ENCODE data around the gene AFAP1L2.
A peak's percentile ranks its signal among the peaks of the same experiment; 100 is the strongest.

The AFAP1L2 gene

DNA sequence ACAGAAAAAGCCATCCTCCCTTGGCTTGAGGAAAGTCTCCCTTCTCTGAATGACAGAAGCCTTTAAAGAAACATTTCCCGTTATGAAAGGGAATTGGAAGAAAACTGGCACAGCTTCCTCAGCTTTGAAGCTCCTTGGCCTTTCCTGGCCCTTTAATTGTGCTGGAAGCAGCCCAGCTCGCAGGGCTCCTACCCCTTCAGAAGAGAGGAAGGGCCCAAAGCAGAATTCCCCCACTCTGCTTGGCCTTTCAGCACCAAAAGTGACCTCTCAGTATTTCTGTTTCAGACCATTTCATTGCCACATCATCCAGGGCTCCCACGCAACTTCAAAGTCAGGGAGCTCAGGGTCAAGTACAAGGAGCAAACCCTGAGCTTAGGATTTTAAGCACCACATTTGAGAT is 4.2 kb downstream of the AFAP1L2 start:
- Mint-ChIP-seq H3K4me3 (no peak overlapping the region), H3K4me1 (peaks cover 27% of the 10 kb centered on the region), H3K27me3 (peaks cover 96% of the 10 kb centered on the region), H3K9me3 (no peaks in the 10 kb centered on the region), H3K27ac (no peak overlapping the region), H3K36me3 (no peaks in the 10 kb centered on the region)
- no peak for ATAC-seq

DNA sequence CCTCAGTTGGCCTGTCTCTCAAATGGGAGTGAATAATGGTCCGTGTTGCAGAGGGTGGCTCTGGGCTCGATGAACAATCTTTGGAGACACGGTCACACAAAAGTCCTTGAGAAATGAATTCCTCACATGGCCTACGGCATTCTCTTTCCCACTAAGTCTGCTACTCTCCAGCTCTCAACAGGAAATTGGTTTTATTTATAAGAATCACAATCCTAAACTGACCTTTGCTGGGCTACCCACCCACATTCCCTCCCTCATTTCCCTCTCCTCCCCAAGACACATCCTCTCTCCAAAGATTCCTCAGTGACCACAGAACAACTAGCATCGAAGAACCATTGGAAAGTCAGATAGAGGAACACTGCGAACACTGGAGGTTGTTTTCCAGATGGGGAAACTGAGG is 4.7 kb downstream of the AFAP1L2 start:
- Mint-ChIP-seq H3K4me3 (no peak overlapping the region), H3K27ac (no peak overlapping the region), H3K36me3 (no peaks in the 10 kb centered on the region), H3K4me1 (peaks cover 23% of the 10 kb centered on the region), H3K27me3 (peaks cover 96% of the 10 kb centered on the region), H3K9me3 (no peaks in the 10 kb centered on the region)
- no peak for ATAC-seq

DNA sequence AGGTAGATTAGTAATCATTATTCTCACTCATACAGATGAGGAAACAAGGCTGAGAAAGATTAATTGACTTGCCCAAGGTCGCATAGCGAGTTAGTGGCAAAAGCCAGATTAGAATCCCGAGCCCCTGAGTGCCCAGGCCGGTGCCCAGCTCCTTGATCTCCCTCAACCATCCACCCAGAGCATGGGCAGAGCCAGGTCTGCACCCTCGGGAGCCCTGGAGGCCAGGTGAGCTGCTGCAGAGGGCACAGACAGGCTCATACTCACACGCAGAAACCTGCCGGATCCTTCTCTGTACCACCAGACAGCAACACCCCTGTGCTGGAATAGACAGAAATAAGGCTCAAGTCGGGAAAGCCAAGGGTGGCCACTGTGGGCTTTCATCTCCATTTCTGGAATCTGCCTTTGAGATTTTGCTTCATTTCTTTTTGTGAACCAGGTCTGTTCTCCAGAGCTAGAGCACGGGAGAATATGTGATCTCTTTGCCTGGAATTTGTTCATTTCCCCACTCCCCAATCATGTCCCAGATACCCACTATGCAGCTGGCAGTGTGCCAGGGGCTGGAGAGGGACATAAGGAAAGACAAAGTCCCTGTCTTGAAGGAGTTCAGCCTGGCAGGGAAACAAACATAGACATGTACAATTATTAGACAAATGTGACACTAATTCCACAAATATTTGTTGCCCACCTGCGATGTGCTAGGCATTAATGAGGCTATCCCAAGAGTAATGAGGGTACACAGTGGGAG is 5.5 kb downstream of the AFAP1L2 start:
- Mint-ChIP-seq H3K9me3 (no peaks in the 10 kb centered on the region), H3K4me3 (no peak overlapping the region), H3K36me3 (no peaks in the 10 kb centered on the region), H3K27ac (no peak overlapping the region), H3K27me3 (peaks cover 96% of the 10 kb centered on the region), H3K4me1 (peaks cover 16% of the 10 kb centered on the region)
- ATAC-seq: no peak

DNA sequence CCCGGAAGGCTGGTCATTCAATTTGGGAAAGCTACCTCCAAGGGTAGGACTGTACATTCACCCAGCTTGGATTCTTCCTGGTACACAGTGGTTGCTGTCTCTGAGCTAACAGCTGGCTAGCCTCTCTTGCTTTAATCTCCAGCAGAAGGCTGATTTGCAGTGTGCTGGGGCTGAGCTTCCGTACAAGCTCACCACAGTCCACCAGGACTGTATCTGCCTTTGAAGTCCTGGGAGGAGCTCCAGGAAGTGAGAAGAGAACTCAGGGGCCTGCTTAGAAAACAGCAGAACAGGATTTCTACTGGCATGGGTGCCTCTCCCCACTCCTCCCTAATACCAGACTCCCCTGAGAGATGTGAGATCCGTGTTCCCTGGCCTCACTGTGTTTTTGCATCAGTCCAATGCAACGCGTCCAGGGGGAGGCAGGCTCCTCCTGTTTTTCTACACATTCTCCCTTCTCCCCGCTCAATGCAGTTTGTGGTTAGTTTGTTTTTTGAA is 6.6 kb downstream of the AFAP1L2 start:
- Mint-ChIP-seq H3K36me3 (no peaks in the 10 kb centered on the region), H3K27me3 (peaks cover 95% of the 10 kb centered on the region), H3K4me3 (no peak overlapping the region), H3K27ac (no peak overlapping the region), H3K4me1 (peaks cover 9% of the 10 kb centered on the region), H3K9me3 (no peaks in the 10 kb centered on the region)
- no peak for ATAC-seq

DNA sequence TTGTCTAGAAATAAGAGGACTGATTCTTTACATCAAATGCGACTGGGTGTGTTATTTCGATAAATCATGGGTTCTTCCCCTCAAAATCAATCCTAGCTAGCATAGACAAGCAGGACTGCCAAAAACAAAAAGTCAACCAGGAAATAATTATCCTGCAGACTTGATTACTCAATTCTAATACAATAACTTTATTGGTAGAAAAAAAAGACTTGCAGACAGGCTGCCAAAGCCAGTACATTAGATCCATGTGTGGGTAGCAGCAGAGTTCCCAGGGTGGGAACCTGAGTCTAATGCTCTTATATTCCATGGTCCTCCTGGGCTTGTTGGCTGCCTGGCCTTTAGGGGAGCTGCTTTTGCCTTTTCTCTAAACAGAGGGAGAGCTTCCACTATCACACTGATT is 7.8 kb downstream of the AFAP1L2 start:
- Mint-ChIP-seq H3K4me1 (peaks cover 7% of the 10 kb centered on the region), H3K27ac (no peak overlapping the region), H3K9me3 (no peaks in the 10 kb centered on the region), H3K36me3 (no peaks in the 10 kb centered on the region), H3K27me3 (peaks cover 83% of the 10 kb centered on the region), H3K4me3 (no peak overlapping the region)
- no peak for ATAC-seq

DNA sequence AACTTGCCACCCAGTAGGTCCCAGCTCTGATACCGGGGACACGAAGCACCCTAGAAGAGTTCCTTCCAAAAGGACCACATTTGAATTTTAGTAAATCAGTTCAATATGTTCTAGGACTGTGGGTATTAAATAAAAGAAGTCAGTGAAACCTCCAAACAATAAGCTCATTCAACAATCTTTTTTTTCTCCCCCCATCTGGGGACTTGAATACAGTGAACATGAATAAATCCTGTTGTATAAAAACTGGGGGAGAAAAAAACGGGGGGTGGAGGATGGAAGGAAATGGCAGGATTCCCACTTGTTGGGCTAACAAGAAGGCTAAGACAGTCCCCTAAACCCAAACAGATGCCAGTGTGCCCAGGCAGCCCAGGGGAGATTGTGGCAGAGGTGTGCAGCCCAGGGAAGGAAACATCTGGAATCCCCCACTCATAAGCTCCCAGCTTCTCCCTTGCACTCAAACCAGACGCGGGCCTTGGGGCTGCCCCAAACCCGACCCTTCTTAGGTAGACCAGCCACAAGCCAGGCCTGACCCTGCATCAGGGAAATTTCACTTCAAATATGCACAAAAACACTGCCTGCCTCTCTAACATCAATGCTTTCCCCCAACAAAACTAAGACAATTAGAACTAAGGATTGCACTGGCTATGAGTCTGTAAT is 8.8 kb downstream of the AFAP1L2 start:
- H3K27ac Mint-ChIP-seq: no peak overlapping the region
- no peaks in the 10 kb centered on the region for H3K36me3 Mint-ChIP-seq
- ATAC-seq: peak; percentile 47
- H3K9me3 Mint-ChIP-seq: no peaks in the 10 kb centered on the region
- H3K4me1 Mint-ChIP-seq: peaks cover 7% of the 10 kb centered on the region
- H3K27me3 Mint-ChIP-seq: peaks cover 82% of the 10 kb centered on the region
- H3K4me3 Mint-ChIP-seq: no peak overlapping the region

DNA sequence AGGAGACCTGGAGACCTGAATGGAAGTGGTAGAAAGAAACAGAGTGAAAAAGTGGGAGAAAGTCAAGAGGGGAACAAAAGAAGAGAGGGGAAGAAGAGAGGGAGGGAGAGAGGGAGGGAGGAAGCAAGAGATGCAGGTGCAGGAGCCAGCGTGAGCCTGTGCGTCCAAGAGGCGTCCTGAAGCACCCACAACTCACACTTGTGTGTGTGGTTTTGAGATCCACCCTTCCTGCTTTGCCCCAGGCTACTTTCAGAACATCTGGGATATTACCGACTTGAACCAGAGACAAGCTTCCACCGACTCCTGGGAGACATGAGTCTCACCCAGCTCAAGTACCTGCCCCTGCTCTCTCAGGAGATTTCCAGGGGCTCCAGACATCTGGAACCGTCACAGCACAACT is 9.8 kb downstream of the AFAP1L2 start:
- Mint-ChIP-seq H3K27me3 (peaks cover 72% of the 10 kb centered on the region), H3K27ac (no peak overlapping the region), H3K4me3 (no peak overlapping the region), H3K36me3 (no peaks in the 10 kb centered on the region), H3K4me1 (peaks cover 7% of the 10 kb centered on the region), H3K9me3 (no peaks in the 10 kb centered on the region)
- ATAC-seq: no peak

GRCh38 chr10:114393886-114394285 is 10.4 kb downstream of the AFAP1L2 start:
- no peaks in the 10 kb centered on the region for H3K36me3 Mint-ChIP-seq
- peaks cover 66% of the 10 kb centered on the region for H3K27me3 Mint-ChIP-seq

GRCh38 chr10:114393482-114393881 is 10.8 kb downstream of the AFAP1L2 start:
- Mint-ChIP-seq H3K27ac (no peak overlapping the region), H3K36me3 (no peaks in the 10 kb centered on the region), H3K4me1 (peaks cover 9% of the 10 kb centered on the region), H3K27me3 (peaks cover 64% of the 10 kb centered on the region), H3K4me3 (no peak overlapping the region), H3K9me3 (no peaks in the 10 kb centered on the region)
- ATAC-seq: no peak

More at GRCh38 chr10:114393886-114394285, 10.4 kb downstream of the AFAP1L2 start:
- ATAC-seq: no peak
- no peak overlapping the region for H3K27ac Mint-ChIP-seq
- H3K4me3 Mint-ChIP-seq: no peak overlapping the region
- H3K4me1 Mint-ChIP-seq: peaks cover 7% of the 10 kb centered on the region
- no peaks in the 10 kb centered on the region for H3K9me3 Mint-ChIP-seq

DNA sequence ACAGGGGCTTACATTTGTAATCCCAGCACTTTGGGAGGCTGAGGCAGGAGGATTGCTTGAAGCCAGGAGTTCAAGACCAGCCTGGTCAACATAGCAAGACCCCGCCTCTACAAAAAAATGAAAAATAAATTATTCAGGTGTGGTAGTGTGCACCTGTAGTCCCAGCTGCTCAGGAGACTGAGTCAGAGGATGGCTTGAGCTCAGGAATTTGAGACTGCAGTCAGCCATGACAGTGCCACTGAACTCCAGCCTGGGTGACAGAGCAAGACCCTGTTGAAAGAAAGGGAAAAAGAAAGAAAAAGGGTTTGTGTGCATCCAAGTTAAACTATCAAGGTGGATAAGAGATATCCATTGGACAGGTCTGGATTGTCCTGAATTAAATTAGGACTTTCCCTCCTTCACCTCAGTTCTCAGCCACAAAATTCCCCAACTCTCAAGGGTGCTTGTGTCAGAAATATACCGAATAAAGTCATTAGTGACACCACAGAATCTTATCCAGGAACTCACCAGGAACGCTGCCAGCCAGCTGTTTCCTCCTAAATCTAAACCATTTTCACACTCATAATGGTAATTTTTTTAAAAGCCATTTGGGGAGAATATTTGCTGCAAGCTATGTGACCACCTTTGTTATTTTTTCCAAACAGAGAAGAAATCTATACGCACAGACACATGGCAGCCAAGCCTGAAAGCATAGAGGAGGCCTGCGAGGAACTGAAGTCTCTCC is 12.0 kb downstream of the AFAP1L2 start:
- H3K4me3 Mint-ChIP-seq: no peak overlapping the region
- peaks cover 16% of the 10 kb centered on the region for H3K4me1 Mint-ChIP-seq
- peaks cover 59% of the 10 kb centered on the region for H3K27me3 Mint-ChIP-seq

DNA sequence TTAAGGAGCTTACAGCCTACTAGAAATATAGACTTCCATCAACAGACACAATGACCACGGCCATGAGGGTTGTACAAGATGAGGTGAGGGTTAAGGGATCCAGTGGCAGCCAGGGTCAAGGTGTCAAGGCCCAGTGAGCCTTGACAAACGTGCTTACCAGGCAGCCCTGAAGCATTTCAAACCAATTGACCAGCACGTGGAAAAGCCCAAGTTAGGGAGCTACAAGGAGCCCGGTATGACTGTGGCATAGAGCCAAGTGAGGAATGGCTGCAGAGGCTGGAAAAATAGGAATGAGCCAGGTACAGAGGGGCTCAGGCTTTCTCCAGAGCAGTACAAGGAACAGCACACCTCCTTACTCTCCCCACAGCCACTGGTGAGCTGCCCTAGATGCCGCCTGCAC is 12.7 kb downstream of the AFAP1L2 start:
- H3K27ac Mint-ChIP-seq: no peak overlapping the region
- no peak for ATAC-seq
- H3K9me3 Mint-ChIP-seq: peaks cover 3% of the 10 kb centered on the region
- peaks cover 16% of the 10 kb centered on the region for H3K4me1 Mint-ChIP-seq
- H3K4me3 Mint-ChIP-seq: no peak overlapping the region
- peaks cover 53% of the 10 kb centered on the region for H3K27me3 Mint-ChIP-seq
- H3K36me3 Mint-ChIP-seq: no peaks in the 10 kb centered on the region

More for the DNA sequence above, 12.0 kb downstream of the AFAP1L2 start:
- ATAC-seq: no peak
- Mint-ChIP-seq H3K27ac (no peak overlapping the region), H3K36me3 (no peaks in the 10 kb centered on the region), H3K9me3 (peaks cover 3% of the 10 kb centered on the region)

DNA sequence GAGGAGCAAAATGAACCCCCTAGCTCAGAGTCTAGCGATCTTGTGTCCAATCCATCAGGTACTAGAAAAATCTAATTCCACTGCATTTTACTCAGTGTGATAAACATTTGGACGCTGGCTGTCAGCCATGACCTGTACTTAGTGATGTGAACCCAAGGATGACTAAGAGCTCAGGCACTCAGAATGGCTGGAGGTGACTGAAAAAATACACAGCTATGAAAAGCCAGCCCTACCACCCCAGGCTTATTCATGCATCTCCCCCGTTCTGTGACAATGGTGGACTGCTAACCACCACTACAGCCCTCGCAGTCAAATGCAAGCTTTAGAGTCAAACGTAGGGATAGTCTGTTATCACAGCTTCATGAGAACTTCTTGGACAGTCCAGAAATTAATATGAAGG is 14.9 kb downstream of the AFAP1L2 start:
- Mint-ChIP-seq H3K36me3 (no peaks in the 10 kb centered on the region), H3K4me1 (peaks cover 9% of the 10 kb centered on the region), H3K9me3 (peaks cover 3% of the 10 kb centered on the region), H3K27me3 (peaks cover 47% of the 10 kb centered on the region), H3K27ac (no peak overlapping the region), H3K4me3 (no peak overlapping the region)
- ATAC-seq: no peak

- no peak overlapping the region for H3K27ac Mint-ChIP-seq
- peak; percentile 81 for ATAC-seq
- H3K27me3 Mint-ChIP-seq: peaks cover 39% of the 10 kb centered on the region
- peaks cover 9% of the 10 kb centered on the region for H3K4me1 Mint-ChIP-seq
- H3K9me3 Mint-ChIP-seq: peaks cover 3% of the 10 kb centered on the region
- H3K4me3 Mint-ChIP-seq: peak overlapping the region; percentile 7
- no peaks in the 10 kb centered on the region for H3K36me3 Mint-ChIP-seq
Observed at GRCh38 chr10:114388275-114388674, 16.0 kb downstream of the AFAP1L2 start.

DNA sequence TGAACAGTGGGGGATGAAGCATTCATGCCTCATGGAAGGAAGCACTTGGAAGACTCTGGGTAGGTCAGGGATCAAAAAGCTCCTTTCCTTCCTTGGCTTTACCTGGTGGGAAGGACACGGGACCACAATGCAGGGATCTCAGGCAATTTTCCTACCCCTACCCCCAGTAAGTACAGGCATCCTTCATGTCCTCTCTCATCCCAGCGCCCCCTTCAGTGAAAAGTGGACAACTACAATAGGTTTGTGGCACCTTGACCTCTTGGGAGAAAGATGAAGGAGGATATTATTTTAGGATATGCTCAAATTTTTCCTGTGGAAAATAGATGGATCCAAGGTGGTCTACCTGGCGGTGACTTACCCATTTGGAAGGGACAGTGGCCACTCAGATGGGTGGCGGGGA is 16.5 kb downstream of the AFAP1L2 start:
- no peak for ATAC-seq
- Mint-ChIP-seq H3K27me3 (peaks cover 36% of the 10 kb centered on the region), H3K27ac (no peak overlapping the region), H3K9me3 (peaks cover 3% of the 10 kb centered on the region), H3K36me3 (no peaks in the 10 kb centered on the region), H3K4me1 (peaks cover 9% of the 10 kb centered on the region), H3K4me3 (no peak overlapping the region)

GRCh38 chr10:114386452-114386851 is 17.9 kb downstream of the AFAP1L2 start:
- Mint-ChIP-seq H3K36me3 (no peaks in the 10 kb centered on the region), H3K4me1 (peaks cover 9% of the 10 kb centered on the region), H3K9me3 (peaks cover 3% of the 10 kb centered on the region), H3K4me3 (no peak overlapping the region), H3K27me3 (peaks cover 36% of the 10 kb centered on the region), H3K27ac (no peak overlapping the region)
- ATAC-seq: no peak

All from stimulated activated memory B cell treated with anti-CD40 and anti-IgM and Interleukin-4, amounts not matched to agents 10 μg/mL and 1 μg/mL and 100 μg/mL, for 72 hours (primary cell).